Measurements from ENCODE around the gene DPP6. TPM values are rescaled to one million over a fixed set of nuclear protein-coding genes. Genes with fewer than 3 reads are reported as not detected.

The DPP6 gene
- total and polyA plus RNA-seq, 2 of the 8 experiments (the other 6 are each of a cell fraction or from before 2014, with no cell fraction given) = 4.7 to 6.8 TPM

DNA sequence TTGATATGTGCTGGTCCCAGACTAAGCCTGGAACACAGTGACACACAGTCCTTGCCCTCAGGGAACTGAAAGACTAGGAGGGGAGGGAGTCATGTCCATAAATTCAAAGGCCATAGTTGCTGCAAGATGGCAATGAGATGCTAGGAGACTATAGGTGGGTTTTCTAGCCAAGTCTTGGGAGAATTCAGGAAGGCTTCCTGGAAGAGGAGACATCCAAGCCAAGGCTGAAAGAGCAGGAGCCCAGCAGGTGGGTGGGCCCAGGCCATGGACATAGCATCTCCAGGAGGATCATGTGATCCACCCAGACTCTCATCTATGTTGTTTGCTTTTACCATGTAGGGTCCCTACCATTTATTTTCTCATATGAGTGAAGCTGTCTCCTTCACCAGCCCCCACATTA is 335.1 kb downstream of the DPP6 start:
- Histone ChIP-seq H4K8ac (ENCODE audit: extremely low read depth, insufficient read depth, low read length) (no peak overlapping the region), H3K56ac (replicated peaks; ENCODE audit: insufficient read length, low read depth, low read length) (no peak overlapping the region), H2BK20ac (ENCODE audit: low read length) (no peak overlapping the region), H3K4me1 (replicated peaks in 1 of 4; ENCODE audit: control insufficient read depth in 3 of 4, insufficient read depth in 4 of 4, low read length in 3 of 4) (no peaks in the 10 kb centered on the region), H3K4me3 (ENCODE audit: extremely low read depth in 1 of 4, insufficient read depth in 2 of 4, low read depth in 3 of 4, low read length in 4 of 4) (no peak overlapping the region), H3K9me3 (ENCODE audit: insufficient read depth in 2 of 2, low read depth in 1 of 2, low read length in 1 of 2) (no peaks in the 10 kb centered on the region), H2BK15ac (ENCODE audit: low read length) (no peak overlapping the region), H3K36me3 (ENCODE audit: control insufficient read depth in 2 of 4, insufficient read depth in 4 of 4, low read length in 3 of 4) (no peaks in the 10 kb centered on the region), H3K4me2 (ENCODE audit: insufficient read depth in 1 of 2, low read depth in 2 of 2, low read length in 2 of 2) (no peak overlapping the region), H2AFZ (ENCODE audit: low read length) (no peak overlapping the region), H3K9ac (replicated peaks in 1 of 4; ENCODE audit: extremely low read depth in 1 of 4, low read depth in 3 of 4, low read length in 3 of 4) (no peak overlapping the region), H4K91ac (replicated peaks; ENCODE audit: insufficient read length, low read length) (no peak overlapping the region), H3K23me2 (ENCODE audit: low read depth, low read length) (no peaks in the 10 kb centered on the region), H4K20me1 (replicated peaks in 1 of 2; ENCODE audit: control insufficient read depth in 1 of 2, insufficient read depth in 2 of 2, low read length in 2 of 2) (no peaks in the 10 kb centered on the region), H2BK120ac (replicated peaks; ENCODE audit: low read depth, low read length) (no peak overlapping the region), H3K23ac (ENCODE audit: insufficient read length) (no peak overlapping the region), H2AK5ac (ENCODE audit: low read depth, low read length) (no peak overlapping the region), H2BK5ac (ENCODE audit: low read depth, low read length) (no peak overlapping the region), H4K5ac (ENCODE audit: insufficient read length, low read depth, low read length) (no peak overlapping the region), H3K27ac (ENCODE audit: low read depth, low read length) (no peak overlapping the region), H2BK12ac (ENCODE audit: low read depth, low read length) (no peak overlapping the region), H3K27me3 (replicated peaks in 1 of 4; ENCODE audit: control insufficient read depth in 3 of 4, extremely low read depth in 1 of 4, insufficient read depth in 3 of 4, low read length in 3 of 4) (no peaks in the 10 kb centered on the region), H3K79me1 (ENCODE audit: low read depth, low read length) (no peaks in the 10 kb centered on the region), H3K4ac (replicated peaks; ENCODE audit: insufficient read length, low read depth, low read length) (no peak overlapping the region), H3K14ac (ENCODE audit: insufficient read length) (no peak overlapping the region), H3K18ac (ENCODE audit: extremely low read depth, low read length) (no peak overlapping the region), H3K79me2 (ENCODE audit: control insufficient read depth in 1 of 2, insufficient read depth in 2 of 2, low read length in 2 of 2) (no peaks in the 10 kb centered on the region)
- FAIRE-seq (no peak), DNase-seq (ENCODE audit: low read depth in 1 of 2, low spot score in 2 of 2) (no peak)
- ChIA-PET POLR2A (ENCODE audit: partially characterized antibody) (no interaction called here), CTCF (ENCODE audit: partially characterized antibody) (interaction anchor here (0.9 kb wide), 1 partner anchor 117 kb away, joined by 4 read pairs; no protein-coding TSS in a partner anchor)
- TF ChIP-seq RNF2 (IDR thresholded peaks at IDR 0.05; ENCODE audit: borderline replicate concordance, low read depth, low read length, missing control alignments, poor library complexity, severe bottlenecking) (no peak), JUND (IDR thresholded peaks at IDR 0.05; ENCODE audit: low read length) (no peak), CHD2 (IDR thresholded peaks at IDR 0.05; ENCODE audit: low read length) (no peak), EZH2 (IDR thresholded peaks at IDR 0.05; ENCODE audit: low read depth, low read length, severe bottlenecking) (no peak), EGR1 (IDR thresholded peaks at IDR 0.05; ENCODE audit: borderline replicate concordance, low read depth, low read length) (no peak), MAFK (IDR thresholded peaks at IDR 0.05; ENCODE audit: low read depth, low read length) (no peak), PHF8 (conservative IDR thresholded peaks at IDR 0.05; ENCODE audit: low read depth, low read length) (no peak), SP4 (IDR thresholded peaks at IDR 0.05; ENCODE audit: low read length) (no peak), E2F6 (IDR thresholded peaks at IDR 0.05) (no peak), GABPA (IDR thresholded peaks at IDR 0.05; ENCODE audit: borderline replicate concordance, insufficient read depth, low read length) (no peak), ASH2L (IDR thresholded peaks at IDR 0.05; ENCODE audit: low read length) (no peak)
- TF ChIP-seq, protein P1, sequence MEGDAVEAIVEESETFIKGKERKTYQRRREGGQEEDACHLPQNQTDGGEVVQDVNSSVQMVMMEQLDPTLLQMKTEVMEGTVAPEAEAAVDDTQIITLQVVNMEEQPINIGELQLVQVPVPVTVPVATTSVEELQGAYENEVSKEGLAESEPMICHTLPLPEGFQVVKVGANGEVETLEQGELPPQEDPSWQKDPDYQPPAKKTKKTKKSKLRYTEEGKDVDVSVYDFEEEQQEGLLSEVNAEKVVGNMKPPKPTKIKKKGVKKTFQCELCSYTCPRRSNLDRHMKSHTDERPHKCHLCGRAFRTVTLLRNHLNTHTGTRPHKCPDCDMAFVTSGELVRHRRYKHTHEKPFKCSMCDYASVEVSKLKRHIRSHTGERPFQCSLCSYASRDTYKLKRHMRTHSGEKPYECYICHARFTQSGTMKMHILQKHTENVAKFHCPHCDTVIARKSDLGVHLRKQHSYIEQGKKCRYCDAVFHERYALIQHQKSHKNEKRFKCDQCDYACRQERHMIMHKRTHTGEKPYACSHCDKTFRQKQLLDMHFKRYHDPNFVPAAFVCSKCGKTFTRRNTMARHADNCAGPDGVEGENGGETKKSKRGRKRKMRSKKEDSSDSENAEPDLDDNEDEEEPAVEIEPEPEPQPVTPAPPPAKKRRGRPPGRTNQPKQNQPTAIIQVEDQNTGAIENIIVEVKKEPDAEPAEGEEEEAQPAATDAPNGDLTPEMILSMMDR (IDR thresholded peaks at IDR 0.05; ENCODE audit: control extremely low read depth in 1 of 3, insufficient read depth in 1 of 3, low read depth in 1 of 3, low read length in 3 of 3) = no peak
